ENCODE results near the gene ROR1. TPM values are rescaled to one million over a fixed set of nuclear protein-coding genes. Genes with fewer than 3 reads are reported as not detected.
A peak's percentile ranks its signal among the peaks of the same experiment; 100 is the strongest.

ROR1 gene
- total and polyA plus RNA-seq, 8 donors: 1.4 to 37.3 (median 14.6) TPM

DNA sequence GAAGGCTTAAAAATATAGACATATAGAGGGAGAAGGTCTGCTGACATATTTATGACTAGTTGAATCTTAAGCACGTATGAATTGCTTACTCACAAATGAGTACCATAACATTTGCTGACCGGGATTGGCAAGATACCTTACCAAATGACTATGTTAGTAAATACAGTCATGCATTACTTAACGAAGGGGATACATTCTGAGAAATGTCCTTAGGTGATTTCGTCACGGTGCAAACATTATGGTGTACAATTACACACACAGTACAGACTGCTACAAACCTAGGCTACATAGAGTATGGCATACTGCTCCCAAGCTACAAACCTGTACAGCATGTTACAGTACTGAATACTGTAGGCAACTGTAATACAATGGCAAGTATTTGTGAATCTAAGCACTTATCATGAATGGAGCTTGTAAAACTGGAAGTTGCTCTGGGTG is 410.2 kb downstream of the ROR1 start:
- H3K27ac ChIP-seq: peak overlapping the region in 1 of 5 donors; percentile 16
- H3K36me3 ChIP-seq: peaks cover 0 to 5% (median 0%) of the 10 kb centered on the region in 4 donors
- intact Hi-C loops (cut with DNase I; ENCODE audit: low total_unique reads): no loop called here
- H3K4me3 ChIP-seq: no peak overlapping the region
- no peaks in the 10 kb centered on the region for H3K27me3 ChIP-seq
- peak in 1 of 2 donors; percentile 54 for DNase-seq
- peaks cover 0 to 21% (median 10%) of the 10 kb centered on the region in 4 donors for H3K4me1 ChIP-seq
- no peak for TF ChIP-seq EP300 (IDR thresholded peaks at IDR 0.05)
- TF ChIP-seq, protein P1, sequence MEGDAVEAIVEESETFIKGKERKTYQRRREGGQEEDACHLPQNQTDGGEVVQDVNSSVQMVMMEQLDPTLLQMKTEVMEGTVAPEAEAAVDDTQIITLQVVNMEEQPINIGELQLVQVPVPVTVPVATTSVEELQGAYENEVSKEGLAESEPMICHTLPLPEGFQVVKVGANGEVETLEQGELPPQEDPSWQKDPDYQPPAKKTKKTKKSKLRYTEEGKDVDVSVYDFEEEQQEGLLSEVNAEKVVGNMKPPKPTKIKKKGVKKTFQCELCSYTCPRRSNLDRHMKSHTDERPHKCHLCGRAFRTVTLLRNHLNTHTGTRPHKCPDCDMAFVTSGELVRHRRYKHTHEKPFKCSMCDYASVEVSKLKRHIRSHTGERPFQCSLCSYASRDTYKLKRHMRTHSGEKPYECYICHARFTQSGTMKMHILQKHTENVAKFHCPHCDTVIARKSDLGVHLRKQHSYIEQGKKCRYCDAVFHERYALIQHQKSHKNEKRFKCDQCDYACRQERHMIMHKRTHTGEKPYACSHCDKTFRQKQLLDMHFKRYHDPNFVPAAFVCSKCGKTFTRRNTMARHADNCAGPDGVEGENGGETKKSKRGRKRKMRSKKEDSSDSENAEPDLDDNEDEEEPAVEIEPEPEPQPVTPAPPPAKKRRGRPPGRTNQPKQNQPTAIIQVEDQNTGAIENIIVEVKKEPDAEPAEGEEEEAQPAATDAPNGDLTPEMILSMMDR (IDR thresholded peaks at IDR 0.05): no peak
- TF ChIP-seq POLR2AphosphoS5 (IDR thresholded peaks at IDR 0.05): no peak
- no peak for TF ChIP-seq POLR2A (IDR thresholded peaks at IDR 0.05)
- H3K9me3 ChIP-seq: no peaks in the 10 kb centered on the region
- WGBS, 5 donors: 44 to 63% (median 53%) methylated on average over 5 of the region's 5 CpGs

DNA sequence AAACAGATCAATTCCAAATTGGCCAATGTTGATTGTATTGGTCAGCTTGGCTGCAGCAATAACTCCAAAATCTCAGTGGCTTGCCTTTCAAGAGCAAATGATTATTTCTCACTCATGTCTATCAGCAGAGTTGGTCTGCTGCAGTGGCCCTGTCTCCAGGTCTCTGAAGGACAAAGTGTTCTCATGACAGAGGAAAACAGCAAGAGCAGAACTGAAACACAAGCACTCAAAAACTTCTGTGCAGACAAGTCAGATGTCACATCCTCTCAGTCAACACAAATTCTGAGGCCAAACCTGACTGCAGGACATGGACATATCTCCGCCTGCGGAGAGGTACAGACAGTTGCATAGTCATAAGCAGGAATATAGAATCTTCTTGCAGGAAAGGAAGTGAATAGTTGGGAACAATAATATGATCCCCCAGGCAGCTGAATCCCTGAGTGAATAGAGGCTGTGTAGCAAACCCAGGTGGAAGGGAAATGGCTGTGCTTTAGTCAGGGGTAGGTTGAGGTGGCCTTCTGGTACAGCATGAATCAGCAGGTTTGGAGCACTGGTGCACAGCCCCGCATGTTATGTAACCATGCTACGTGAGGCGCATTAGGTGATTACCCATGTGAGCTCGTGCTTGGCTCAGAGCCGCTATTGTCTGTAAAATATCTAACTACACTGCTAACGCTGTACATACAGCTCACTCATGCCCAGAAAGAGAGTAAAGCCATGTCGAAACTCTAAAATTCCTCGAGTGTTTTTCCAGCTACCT is 412.5 kb downstream of the ROR1 start:
- intact Hi-C loops (cut with DNase I; ENCODE audit: low total_unique reads): no loop called here
- WGBS, 5 donors: 55 to 85% (median 79%) methylated on average over 10 of the region's 10 CpGs
- Histone ChIP-seq H3K4me3 (no peak overlapping the region), H3K36me3 (no peaks in the 10 kb centered on the region), H3K4me1 (peaks cover 0 to 21% (median 10%) of the 10 kb centered on the region in 4 donors), H3K27me3 (no peaks in the 10 kb centered on the region), H3K27ac (peak overlapping the region in 4 of 5 donors; percentile 4 to 60 (median 39)), H3K9me3 (no peaks in the 10 kb centered on the region)
- DNase-seq: peak; percentile 46 to 94
- TF ChIP-seq POLR2AphosphoS5 (IDR thresholded peaks at IDR 0.05): peak in 2 of 3 donors; percentile 46 to 67
- TF ChIP-seq, protein P1 (IDR thresholded peaks at IDR 0.05): no peak
- no peak for TF ChIP-seq POLR2A (IDR thresholded peaks at IDR 0.05)
- TF ChIP-seq EP300 (IDR thresholded peaks at IDR 0.05): no peak

GRCh38 chr1:64186898-64187280 is 413.1 kb downstream of the ROR1 start:
- H3K27ac ChIP-seq: peak overlapping the region in 3 of 5 donors; percentile 20 to 60 (median 58)
- H3K4me3 ChIP-seq: no peak overlapping the region
- intact Hi-C loops (cut with DNase I; ENCODE audit: low total_unique reads): no loop called here
- peaks cover 0 to 21% (median 10%) of the 10 kb centered on the region in 4 donors for H3K4me1 ChIP-seq
- H3K9me3 ChIP-seq: no peaks in the 10 kb centered on the region
- WGBS, 5 donors: 62 to 92% (median 80%) methylated on average over 7 of the region's 7 CpGs
- no peaks in the 10 kb centered on the region for H3K36me3 ChIP-seq
- no peak for TF ChIP-seq POLR2A (IDR thresholded peaks at IDR 0.05)
- TF ChIP-seq, protein P1 (IDR thresholded peaks at IDR 0.05): no peak
- TF ChIP-seq POLR2AphosphoS5 (IDR thresholded peaks at IDR 0.05): no peak
- TF ChIP-seq EP300 (IDR thresholded peaks at IDR 0.05): no peak
- no peak for DNase-seq
- H3K27me3 ChIP-seq: no peaks in the 10 kb centered on the region

DNA sequence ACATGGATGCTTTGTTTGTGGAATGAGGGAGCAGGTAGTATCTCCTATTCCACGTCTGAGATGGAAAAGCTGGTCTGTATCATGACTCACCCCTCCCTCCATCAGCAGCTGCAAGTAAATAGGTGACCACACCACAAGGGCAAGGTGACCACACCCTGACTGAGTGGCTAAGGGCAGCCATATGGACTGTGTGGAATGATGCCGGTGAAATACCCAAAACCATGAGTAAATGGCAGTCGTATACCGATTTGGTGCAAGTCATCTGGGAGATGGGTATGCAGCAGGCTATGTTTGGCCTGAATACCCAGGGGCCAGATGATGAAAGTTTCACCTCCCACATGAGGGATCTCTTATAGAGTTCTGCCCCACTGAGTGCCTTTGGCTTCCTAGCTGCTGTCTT is 413.8 kb downstream of the ROR1 start:
- no peaks in the 10 kb centered on the region for H3K27me3 ChIP-seq
- DNase-seq: no peak
- H3K4me1 ChIP-seq: peaks cover 0 to 21% (median 10%) of the 10 kb centered on the region in 4 donors
- 74 to 84% (median 80%) methylated on average over 4 of the region's 4 CpGs for WGBS, 5 donors
- peak overlapping the region in 1 of 5 donors; percentile 58 for H3K27ac ChIP-seq
- no peaks in the 10 kb centered on the region for H3K9me3 ChIP-seq
- no peaks in the 10 kb centered on the region for H3K36me3 ChIP-seq
- H3K4me3 ChIP-seq: no peak overlapping the region
- intact Hi-C loops (cut with DNase I; ENCODE audit: low total_unique reads): no loop called here
- TF ChIP-seq POLR2AphosphoS5 (IDR thresholded peaks at IDR 0.05): no peak
- TF ChIP-seq, protein P1 (IDR thresholded peaks at IDR 0.05): no peak
- TF ChIP-seq POLR2A (IDR thresholded peaks at IDR 0.05): no peak
- TF ChIP-seq EP300 (IDR thresholded peaks at IDR 0.05): no peak
